H9 (cell line): Measurements from ENCODE around the gene CABLES1. TPM values are rescaled to one million over a fixed set of nuclear protein-coding genes. Genes with fewer than 3 reads are reported as not detected.

ENCODE experiments used
- DNase-seq: peaks from one replicate; pipeline ENCODE4 v3.0.0-alpha.2; 2017
- H2AFZ ChIP-seq: one replicate; pipeline ENCODE4 v1.6.1; 2013; ENCODE audit warnings: mild to moderate bottlenecking, low read length, control low read depth, moderate library complexity
- H2AK5ac ChIP-seq: 2 replicates; pipeline ENCODE4 v1.6.1; 2013; ENCODE audit warnings: low read length, control low read depth, mixed read lengths; ENCODE audit not compliant: insufficient read length
- H2BK120ac ChIP-seq: one replicate; pipeline ENCODE4 v1.6.1; 2013; ENCODE audit warnings: low read depth, mild to moderate bottlenecking, low read length, control low read depth, inconsistent platforms; ENCODE audit not compliant: poor library complexity, severe bottlenecking
- H2BK12ac ChIP-seq: 2 replicates; pipeline ENCODE4 v1.6.1; 2013; ENCODE audit warnings: low read length, control low read depth, mixed read lengths, low read depth; ENCODE audit not compliant: insufficient read length
- H2BK15ac ChIP-seq: 2 replicates; pipeline ENCODE4 v1.6.1; 2013; ENCODE audit warnings: low read depth, low read length, control low read depth
- H2BK20ac ChIP-seq: one replicate; pipeline ENCODE4 v1.6.1; 2013; ENCODE audit warnings: low read depth, mild to moderate bottlenecking, low read length, control low read depth, inconsistent platforms; ENCODE audit not compliant: poor library complexity, severe bottlenecking
- H2BK5ac ChIP-seq: 2 replicates; pipeline ENCODE4 v1.6.1; 2013; ENCODE audit warnings: low read length, control low read depth, mixed read lengths; ENCODE audit not compliant: insufficient read length
- H3K14ac ChIP-seq: 2 replicates; pipeline ENCODE4 v1.6.1; 2013; ENCODE audit warnings: low read length, control low read depth; ENCODE audit not compliant: insufficient read depth
- H3K18ac ChIP-seq: 2 replicates; pipeline ENCODE4 v1.6.1; 2013; ENCODE audit warnings: low read depth, mild to moderate bottlenecking, mixed read lengths, low read length, control low read depth; ENCODE audit not compliant: insufficient read length
- H3K23ac ChIP-seq: 2 replicates; pipeline ENCODE4 v1.6.1; 2013; ENCODE audit warnings: low read length, control low read depth, mixed read lengths, low read depth; ENCODE audit not compliant: insufficient read length
- H3K23me2 ChIP-seq: 2 replicates; pipeline ENCODE4 v1.6.1; 2013; ENCODE audit warnings: low read depth, mild to moderate bottlenecking, mixed read lengths, low read length, control low read depth; ENCODE audit not compliant: insufficient read length, poor library complexity, severe bottlenecking
- H3K27ac ChIP-seq: 2 replicates; pipeline ENCODE4 v1.5.1; 2013; ENCODE audit warnings: low read length, control low read depth, mixed read lengths, low read depth; ENCODE audit not compliant: insufficient read length
- H3K27me3 ChIP-seq: 2 replicates; pipeline ENCODE4 v1.6.1; 2013; ENCODE audit warnings: low read length, control low read depth, inconsistent platforms; ENCODE audit not compliant: insufficient read depth
- H3K4ac ChIP-seq: 2 replicates; pipeline ENCODE4 v1.6.1; 2013; ENCODE audit warnings: low read depth, mild to moderate bottlenecking, control low read depth, inconsistent platforms, low read length, moderate library complexity
- H3K4me1 ChIP-seq: 2 replicates; pipeline ENCODE4 v1.6.1; 2013; ENCODE audit warnings: low read length, control low read depth, inconsistent platforms; ENCODE audit not compliant: insufficient read depth
- H3K4me2 ChIP-seq: 2 replicates; pipeline ENCODE4 v1.6.1; 2013; ENCODE audit warnings: low read length, control low read depth, mixed read lengths; ENCODE audit not compliant: insufficient read length, insufficient read depth
- H3K56ac ChIP-seq: 2 replicates; pipeline ENCODE4 v1.6.1; 2013; ENCODE audit warnings: low read depth, mild to moderate bottlenecking, mixed read lengths, low read length, control low read depth; ENCODE audit not compliant: insufficient read length
- H3K79me1 ChIP-seq: 2 replicates; pipeline ENCODE4 v1.6.1; 2013; ENCODE audit warnings: low read depth, mild to moderate bottlenecking, moderate library complexity, low read length, control low read depth, inconsistent platforms; ENCODE audit not compliant: insufficient read depth, poor library complexity, severe bottlenecking
- H3K79me2 ChIP-seq: 2 replicates; pipeline ENCODE4 v1.6.1; 2013; ENCODE audit warnings: low read length, control low read depth, inconsistent platforms; ENCODE audit not compliant: insufficient read depth
- H3K9ac ChIP-seq: 2 replicates; pipeline ENCODE4 v1.6.1; 2013; ENCODE audit warnings: low read length, control low read depth, mixed read lengths; ENCODE audit not compliant: insufficient read length; ENCODE audit errors: extremely low read depth
- H3K9me3 ChIP-seq: one replicate; pipeline ENCODE4 v1.6.1; 2013; ENCODE audit warnings: low read depth, low read length, inconsistent platforms; ENCODE audit not compliant: control insufficient read depth
- H3T11ph ChIP-seq: one replicate; pipeline ENCODE4 v1.6.1; 2013; ENCODE audit warnings: mild to moderate bottlenecking, low read length, control low read depth, inconsistent platforms
- H4K20me1 ChIP-seq: one replicate; pipeline ENCODE4 v1.6.1; 2013; ENCODE audit not compliant: control insufficient read depth, insufficient read length, insufficient read depth
- H4K5ac ChIP-seq: 2 replicates; pipeline ENCODE4 v1.6.1; 2013; ENCODE audit warnings: low read depth, mild to moderate bottlenecking, mixed read lengths, low read length, control low read depth; ENCODE audit not compliant: insufficient read length
- H4K8ac ChIP-seq: replicated peaks from 2 replicates; pipeline ENCODE4 v1.6.1; 2013; ENCODE audit warnings: low read length, control low read depth, mixed read lengths, low read depth; ENCODE audit not compliant: insufficient read length
- H4K91ac ChIP-seq: 2 replicates; pipeline ENCODE4 v1.6.1; 2013; ENCODE audit warnings: low read depth, mild to moderate bottlenecking, moderate library complexity, mixed read lengths, low read length, control low read depth; ENCODE audit not compliant: insufficient read length
- H3K27ac Mint-ChIP-seq, 3 experiments: 2 replicates in 2 of 3; 3 replicates in 1 of 3; pipeline ENCODE4 v1.8.0; 2020 to 2021; ENCODE audit warnings: mixed read lengths in 3 of 3, mild to moderate bottlenecking in 1 of 3, moderate library complexity in 1 of 3
- H3K27me3 Mint-ChIP-seq: 2 replicates; pipeline ENCODE4 v1.8.0; 2021; ENCODE audit warnings: low read depth, mild to moderate bottlenecking, moderate library complexity, mixed read lengths
- H3K36me3 Mint-ChIP-seq, 3 experiments: 2 replicates in 2 of 3; 3 replicates in 1 of 3; pipeline ENCODE4 v1.8.0; 2020 to 2021; ENCODE audit warnings: low read depth in 3 of 3, mixed read lengths in 3 of 3; ENCODE audit not compliant: insufficient read depth in 1 of 3
- H3K4me1 Mint-ChIP-seq, 2 experiments: 2 replicates each; pipeline ENCODE4 v1.8.0; 2020; ENCODE audit warnings: mixed read lengths in 2 of 2
- H3K4me3 Mint-ChIP-seq, 2 experiments: 2 replicates in 1 of 2; 3 replicates in 1 of 2; pipeline ENCODE4 v1.8.0; 2020 to 2021; ENCODE audit warnings: mild to moderate bottlenecking in 2 of 2, mixed read lengths in 2 of 2, moderate library complexity in 1 of 2
- H3K9me3 Mint-ChIP-seq, 2 experiments: 2 replicates in 1 of 2; 3 replicates in 1 of 2; pipeline ENCODE4 v1.8.0; 2020; ENCODE audit warnings: mild to moderate bottlenecking in 2 of 2, mixed read lengths in 2 of 2, moderate library complexity in 1 of 2
- WGBS: extraction: QIAGEN DNeasy Blood & Tissue Kit; methylation state at CpG from one replicate; pipeline ENCODE4 v1.1.7; 2013; ENCODE audit warnings: missing lambda C conversion rate, low lambda C conversion rate, mixed read lengths; ENCODE audit not compliant: insufficient read length; ENCODE audit errors: extremely low coverage; 5-methylcytosine and 5-hydroxymethylcytosine counted together
- total RNA-seq: library from RNA; stranded (reverse); gene quantifications from 2 replicates; pipeline ENCODE4 v1.2.1, GENCODE V29; 2021
- TF ChIP-seq, protein P1 (sequence below): fragments of 200-600 bp; sonication (generic); conservative IDR thresholded peaks from 3 replicates; pipeline ENCODE4 v1.8.0; 2021; ENCODE audit warnings: antibody characterized with exemption, mild to moderate bottlenecking

CABLES1 gene
- total RNA-seq, 1 experiment from 2014 or later: 27.1 TPM

DNA sequence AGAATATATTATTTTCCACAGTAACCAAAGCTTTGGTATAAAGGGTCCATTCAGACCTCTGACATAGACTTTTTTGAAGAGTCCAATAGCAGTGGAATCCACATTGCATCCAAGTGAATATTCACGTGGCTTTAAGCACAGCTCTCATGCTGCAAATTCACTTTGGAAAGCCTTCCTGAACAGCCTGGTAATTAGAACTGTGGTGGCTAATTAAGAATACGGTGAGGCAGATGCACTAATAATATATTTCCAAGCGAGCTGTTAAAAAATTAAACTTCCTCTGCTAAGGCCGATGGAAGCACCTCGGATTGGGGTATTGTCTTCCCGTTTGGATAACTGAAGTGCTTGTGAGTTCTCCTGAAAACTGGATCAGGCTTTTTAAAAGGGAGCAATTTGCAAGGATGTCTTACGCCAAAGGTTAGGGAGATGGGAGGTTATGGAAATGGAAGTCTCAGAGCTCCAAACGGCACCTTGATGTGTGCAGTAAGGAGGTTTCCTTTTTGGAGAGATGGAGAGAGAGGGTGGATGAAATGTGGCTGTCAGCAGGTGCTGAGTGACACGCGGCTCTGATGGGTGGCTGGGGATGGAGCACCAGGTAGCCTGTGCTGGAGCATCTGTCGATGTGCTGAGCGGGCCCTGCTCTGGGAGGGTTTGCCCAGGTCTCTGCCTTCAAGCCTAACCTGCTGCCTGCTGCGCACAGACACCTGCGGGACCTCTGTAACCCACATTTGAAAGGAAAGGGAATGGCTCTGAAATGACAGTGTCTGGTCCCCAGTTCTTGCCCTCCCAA, 37.5 kb downstream of the CABLES1 start:
- Mint-ChIP-seq H3K4me3 (no peak overlapping the region), H3K9me3 (no peaks in the 10 kb centered on the region), H3K36me3 (peaks cover 0 to 6% (median 0%) of the 10 kb centered on the region in 3 experiments; a peak in 3 of 7 replicates), H3K27ac (peak overlapping the region in 1 of 3 experiments; percentile 27; a peak in 2 of 7 replicates), H3K4me1 (peaks cover 74% of the 10 kb centered on the region in 2 experiments), H3K27me3 (no peaks in the 10 kb centered on the region)
- Histone ChIP-seq H2BK5ac (no peak overlapping the region), H2BK12ac (no peak overlapping the region), H4K20me1 (no peaks in the 10 kb centered on the region), H2AFZ (no peak overlapping the region), H3K9me3 (no peaks in the 10 kb centered on the region), H3K56ac (no peak overlapping the region), H2BK120ac (no peak overlapping the region), H3K4ac (no peak overlapping the region), H2BK20ac (no peak overlapping the region), H3K4me1 (peaks cover 12% of the 10 kb centered on the region; the same call in 1 of the 2 replicates), H3K23me2 (peaks cover 3% of the 10 kb centered on the region), H2BK15ac (no peak overlapping the region), H4K8ac (no peak overlapping the region), H3K79me2 (peaks cover 9% of the 10 kb centered on the region; the same call in 1 of the 2 replicates), H3K14ac (no peak overlapping the region), H4K5ac (no peak overlapping the region), H4K91ac (no peak overlapping the region), H3K27me3 (no peaks in the 10 kb centered on the region), H3K9ac (no peak overlapping the region), H3T11ph (no peak overlapping the region), H3K18ac (no peak overlapping the region), H3K4me2 (no peak overlapping the region), H3K23ac (no peak overlapping the region), H3K27ac (no peak overlapping the region), H2AK5ac (no peak overlapping the region), H3K79me1 (peaks cover 3% of the 10 kb centered on the region)
- no peak for DNase-seq
- TF ChIP-seq, protein P1, sequence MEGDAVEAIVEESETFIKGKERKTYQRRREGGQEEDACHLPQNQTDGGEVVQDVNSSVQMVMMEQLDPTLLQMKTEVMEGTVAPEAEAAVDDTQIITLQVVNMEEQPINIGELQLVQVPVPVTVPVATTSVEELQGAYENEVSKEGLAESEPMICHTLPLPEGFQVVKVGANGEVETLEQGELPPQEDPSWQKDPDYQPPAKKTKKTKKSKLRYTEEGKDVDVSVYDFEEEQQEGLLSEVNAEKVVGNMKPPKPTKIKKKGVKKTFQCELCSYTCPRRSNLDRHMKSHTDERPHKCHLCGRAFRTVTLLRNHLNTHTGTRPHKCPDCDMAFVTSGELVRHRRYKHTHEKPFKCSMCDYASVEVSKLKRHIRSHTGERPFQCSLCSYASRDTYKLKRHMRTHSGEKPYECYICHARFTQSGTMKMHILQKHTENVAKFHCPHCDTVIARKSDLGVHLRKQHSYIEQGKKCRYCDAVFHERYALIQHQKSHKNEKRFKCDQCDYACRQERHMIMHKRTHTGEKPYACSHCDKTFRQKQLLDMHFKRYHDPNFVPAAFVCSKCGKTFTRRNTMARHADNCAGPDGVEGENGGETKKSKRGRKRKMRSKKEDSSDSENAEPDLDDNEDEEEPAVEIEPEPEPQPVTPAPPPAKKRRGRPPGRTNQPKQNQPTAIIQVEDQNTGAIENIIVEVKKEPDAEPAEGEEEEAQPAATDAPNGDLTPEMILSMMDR: no peak
- no CpG with 5 or more reads among the region's 14 CpGs for WGBS
